Uterus (tissue), 2 donors: ENCODE data around the gene MAML2.

Experiments used
- POLR2A ChIP-seq, 2 donors: fragments of 450-650 bp; IDR thresholded peaks; one replicate each; pipeline ENCODE4 v1.6.1; 2016; ENCODE audit warnings: antibody characterized with exemption in 2 of 2, mild to moderate bottlenecking in 1 of 2, moderate library complexity in 1 of 2
- TF ChIP-seq, protein P1 (sequence below), 4 experiments: fragments of 200-600 bp in 2 of 4; fragments of 450-650 bp in 2 of 4; sonication (generic) in 2 of 4; IDR thresholded peaks; one replicate each; pipeline ENCODE4 v1.5.1; 2016 to 2019; ENCODE audit warnings: antibody characterized with exemption in 4 of 4, mild to moderate bottlenecking in 2 of 4, moderate library complexity in 1 of 4

DNA sequence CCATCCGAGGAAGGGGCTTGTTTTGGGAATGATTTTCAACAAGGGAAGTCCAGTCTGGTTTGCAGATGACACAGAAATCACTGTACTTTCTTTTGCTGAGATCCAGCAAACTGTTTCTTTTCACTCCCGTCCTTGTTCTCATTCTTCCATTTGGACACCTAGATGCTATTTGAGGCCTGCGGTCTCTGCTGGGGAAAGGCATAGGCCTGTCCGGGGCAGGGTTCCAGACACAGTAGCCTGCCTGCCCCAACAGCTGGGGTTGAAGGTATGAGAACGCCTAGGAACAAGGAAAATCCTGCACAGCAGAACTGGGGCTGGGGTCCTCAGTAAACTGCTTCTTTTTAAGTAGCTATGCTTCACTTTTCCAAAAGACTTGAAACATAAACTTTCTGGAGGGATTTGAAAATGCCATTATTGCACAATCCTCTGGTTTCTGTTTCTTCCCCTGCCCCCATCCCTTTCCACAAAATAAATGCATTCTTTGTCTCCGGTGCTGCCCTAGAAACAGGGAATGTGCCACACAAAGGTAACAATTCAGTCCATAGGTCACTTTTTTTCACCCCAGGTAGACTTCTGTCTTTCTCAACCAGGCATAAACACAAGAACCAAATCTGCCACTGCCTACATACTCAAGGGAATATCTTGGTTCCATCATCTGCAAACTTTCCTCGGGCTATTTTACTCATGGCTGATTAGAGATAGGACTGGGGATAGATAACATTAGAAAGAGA lies 244.3 kb downstream of the MAML2 start:
- TF ChIP-seq, protein P1, sequence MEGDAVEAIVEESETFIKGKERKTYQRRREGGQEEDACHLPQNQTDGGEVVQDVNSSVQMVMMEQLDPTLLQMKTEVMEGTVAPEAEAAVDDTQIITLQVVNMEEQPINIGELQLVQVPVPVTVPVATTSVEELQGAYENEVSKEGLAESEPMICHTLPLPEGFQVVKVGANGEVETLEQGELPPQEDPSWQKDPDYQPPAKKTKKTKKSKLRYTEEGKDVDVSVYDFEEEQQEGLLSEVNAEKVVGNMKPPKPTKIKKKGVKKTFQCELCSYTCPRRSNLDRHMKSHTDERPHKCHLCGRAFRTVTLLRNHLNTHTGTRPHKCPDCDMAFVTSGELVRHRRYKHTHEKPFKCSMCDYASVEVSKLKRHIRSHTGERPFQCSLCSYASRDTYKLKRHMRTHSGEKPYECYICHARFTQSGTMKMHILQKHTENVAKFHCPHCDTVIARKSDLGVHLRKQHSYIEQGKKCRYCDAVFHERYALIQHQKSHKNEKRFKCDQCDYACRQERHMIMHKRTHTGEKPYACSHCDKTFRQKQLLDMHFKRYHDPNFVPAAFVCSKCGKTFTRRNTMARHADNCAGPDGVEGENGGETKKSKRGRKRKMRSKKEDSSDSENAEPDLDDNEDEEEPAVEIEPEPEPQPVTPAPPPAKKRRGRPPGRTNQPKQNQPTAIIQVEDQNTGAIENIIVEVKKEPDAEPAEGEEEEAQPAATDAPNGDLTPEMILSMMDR (IDR thresholded peaks at IDR 0.05), result no peak
- TF ChIP-seq POLR2A (IDR thresholded peaks at IDR 0.05), result no peak
